KBM-7 (cell line): ENCODE measurements around the gene MGST2.
A peak's percentile ranks its signal among the peaks of the same experiment; 100 is the strongest.

ENCODE experiments used
- DNase-seq: peaks from one replicate; pipeline ENCODE4 v3.0.0-alpha.2; 2015
- in situ Hi-C: fragments of 300-500 bp; cut with MboI; formaldehyde crosslinking; loops from 2 replicates; pipeline ENCODE4 v1.14.3; 2020; ENCODE audit warnings: low sequenced_read_pairs, low pct_unique_long_range_greater_than_20kb, mixed read lengths

The MGST2 gene

DNA sequence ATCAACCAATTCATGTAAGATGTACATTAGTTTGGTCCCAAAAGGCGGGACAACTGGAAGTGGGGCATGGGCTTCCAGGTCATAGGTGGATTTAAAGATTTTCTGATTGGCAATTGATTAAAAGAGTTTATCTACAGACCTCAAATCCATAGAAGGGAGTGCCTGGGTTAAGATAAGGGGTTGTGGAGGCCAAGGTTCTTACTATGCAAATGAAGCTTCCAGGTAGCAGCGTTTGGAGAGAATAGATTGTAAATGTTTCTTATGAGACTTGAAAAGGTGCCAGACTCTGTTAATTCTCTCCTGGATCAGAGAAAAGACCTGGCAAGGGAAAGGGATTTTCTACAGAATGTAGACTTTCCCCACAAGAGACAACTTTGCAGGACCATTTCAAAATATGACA lies 2.4 kb downstream of the MGST2 start:
- in situ Hi-C loops, result no loop called here
- no peak for DNase-seq

DNA sequence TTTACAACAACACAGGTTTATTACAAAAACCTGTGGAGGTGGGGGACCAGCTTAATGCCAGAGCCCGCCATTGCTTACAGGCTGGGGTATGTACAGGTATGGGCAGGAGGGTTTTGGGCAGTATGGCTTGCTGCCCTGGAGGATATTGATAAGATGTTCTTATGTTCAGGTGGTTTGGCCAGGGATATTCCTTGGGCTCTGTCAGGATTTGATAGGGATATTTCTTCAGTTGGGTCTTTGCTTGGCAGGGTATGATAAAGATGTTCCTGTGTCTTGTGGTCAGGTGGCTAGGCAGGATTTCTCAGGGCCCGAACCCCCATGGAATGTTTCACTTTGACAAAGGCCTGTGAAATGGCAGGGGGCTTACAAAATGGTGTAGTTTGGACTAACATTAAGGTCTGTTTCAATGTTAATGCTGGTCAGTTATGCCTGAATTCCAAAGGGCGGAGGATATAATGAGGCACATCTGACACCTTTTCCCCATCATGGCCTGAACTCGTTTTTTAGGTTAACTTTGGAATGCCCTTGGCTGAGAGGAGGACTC lies 3.1 kb downstream of the MGST2 start:
- DNase-seq, result no peak
- in situ Hi-C loops, result no loop called here

DNA sequence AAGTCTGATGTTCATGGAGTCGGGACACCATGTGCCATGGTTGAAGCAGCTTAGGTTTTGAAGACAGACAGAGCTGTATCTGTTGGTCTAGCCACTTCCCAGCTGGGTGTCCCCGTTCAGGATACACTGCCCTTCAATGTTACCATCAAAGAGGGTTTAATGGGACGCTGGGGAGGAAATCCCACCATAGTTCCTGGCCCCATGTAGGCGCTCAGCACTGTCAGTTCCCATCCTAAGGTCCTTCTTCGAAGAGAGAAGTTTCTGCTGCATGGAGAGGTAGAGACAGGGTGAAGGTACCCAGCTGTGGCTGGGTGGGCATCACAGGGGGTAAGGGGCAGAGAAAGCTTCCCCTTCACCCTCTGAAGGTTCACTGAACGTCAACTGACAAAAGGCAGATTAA lies 3.7 kb downstream of the MGST2 start:
- DNase-seq, result no peak
- in situ Hi-C loops, result no loop called here

DNA sequence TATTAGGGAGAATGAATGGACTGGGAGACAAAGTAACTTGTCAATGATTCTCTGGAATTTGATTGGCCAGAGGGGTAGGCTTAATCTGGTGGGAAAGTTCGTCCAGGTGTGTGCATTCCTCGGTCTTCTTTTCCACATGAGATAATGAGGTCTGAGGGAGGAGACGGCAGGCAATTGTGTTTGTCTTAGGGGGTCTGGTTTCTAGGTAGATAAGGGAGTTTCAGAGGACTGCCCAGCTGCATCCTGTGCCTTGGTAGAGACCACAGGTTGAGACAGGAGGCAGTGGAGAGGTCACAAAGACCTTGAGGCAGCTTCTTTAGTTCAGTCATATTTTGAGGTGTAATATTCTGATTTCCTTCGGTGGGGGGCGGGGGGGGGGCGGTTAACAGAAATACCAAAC lies 4.3 kb downstream of the MGST2 start:
- in situ Hi-C loops, result no loop called here
- no peak for DNase-seq

DNA sequence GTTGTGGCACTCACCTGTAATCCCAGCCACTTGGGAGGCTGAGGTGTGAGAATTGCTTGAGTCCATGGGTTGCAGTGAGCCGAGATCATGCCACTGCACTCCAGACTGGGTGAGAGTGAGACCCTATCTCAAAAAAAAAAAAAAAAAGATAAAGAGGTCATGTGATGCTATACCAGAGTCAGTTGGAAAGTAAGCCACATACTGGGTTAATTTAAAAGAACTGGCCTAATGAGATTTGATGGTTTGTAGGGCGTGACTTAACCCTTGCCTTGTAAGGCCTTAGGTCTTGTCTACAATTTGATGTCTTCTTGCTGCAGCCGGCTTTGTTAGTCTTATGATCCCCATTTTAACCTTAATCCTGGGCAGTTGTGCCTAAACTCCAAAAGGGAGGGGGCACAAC lies 5.2 kb downstream of the MGST2 start:
- in situ Hi-C loops, result no loop called here
- no peak for DNase-seq

DNA sequence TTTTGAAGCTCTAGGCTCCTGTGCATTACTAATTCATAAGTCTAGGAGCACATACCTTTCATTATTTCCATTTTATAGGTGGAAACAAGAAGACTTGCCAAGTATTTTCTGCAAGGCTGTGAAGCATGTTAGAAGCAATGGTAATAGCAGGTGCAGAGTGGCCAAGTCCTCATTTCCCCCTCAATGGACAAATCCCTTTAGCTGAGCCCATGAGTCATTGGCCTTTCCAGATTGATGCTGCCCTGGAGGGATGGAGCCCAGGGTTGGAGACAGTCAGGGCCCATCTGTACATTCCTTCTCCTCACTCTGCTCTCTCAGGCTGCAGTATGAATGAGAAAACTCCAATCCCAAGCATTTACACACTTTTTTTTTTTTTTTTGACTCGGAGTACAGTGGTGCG lies 6.6 kb downstream of the MGST2 start:
- no peak for DNase-seq
- in situ Hi-C loops, result no loop called here

DNA sequence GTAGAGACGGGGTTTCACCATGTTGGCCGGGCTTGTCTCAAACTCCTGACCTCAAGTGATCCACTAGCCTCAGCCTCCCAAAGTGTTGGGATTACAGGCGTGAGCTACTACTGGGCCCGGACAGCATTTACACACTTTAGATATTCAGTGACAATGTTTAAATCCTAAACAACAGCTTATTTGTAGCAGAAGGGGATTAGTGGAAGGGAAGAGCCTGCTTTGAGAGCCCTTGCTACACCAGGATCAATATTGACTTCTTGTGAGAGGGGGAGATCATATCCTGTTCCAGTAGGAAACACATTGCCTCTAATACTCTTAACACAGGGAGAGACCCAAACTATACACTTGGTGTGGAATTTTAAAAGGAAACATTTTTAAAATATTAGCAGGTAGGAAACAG lies 7.1 kb downstream of the MGST2 start:
- DNase-seq, result no peak
- in situ Hi-C loops, result no loop called here

DNA sequence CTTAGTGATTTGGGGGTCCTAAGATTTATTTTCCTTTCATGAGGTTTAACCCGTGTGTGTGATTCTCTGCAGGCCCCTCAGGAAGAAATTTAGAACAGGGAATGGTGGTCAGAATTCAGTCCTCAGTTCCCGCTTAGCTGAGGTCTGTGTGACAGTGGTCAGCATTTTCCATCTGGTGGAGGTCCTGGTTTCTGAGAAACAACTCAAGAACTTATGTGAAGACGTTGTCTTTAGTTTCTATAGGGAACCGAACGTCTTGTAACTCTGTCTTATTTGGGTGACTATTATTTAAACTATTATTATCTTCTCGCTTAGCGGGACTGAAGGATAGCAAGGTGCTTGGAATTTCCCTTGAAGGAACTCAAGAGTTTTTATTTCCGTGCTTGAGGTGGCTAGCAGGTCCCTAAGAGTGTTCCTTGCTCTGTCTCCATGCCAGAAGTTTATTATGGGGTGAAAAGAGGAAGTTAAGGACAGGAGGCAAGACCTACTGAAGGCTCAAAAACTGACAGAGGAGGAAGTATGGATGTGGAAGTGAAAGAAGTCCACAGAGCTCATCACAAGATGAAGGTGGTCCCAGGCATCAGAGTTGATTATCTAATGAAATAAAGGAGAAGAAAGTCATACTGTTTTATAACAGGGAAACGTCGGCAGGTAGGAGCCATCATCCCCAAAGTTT lies 9.4 kb downstream of the MGST2 start:
- DNase-seq, result peak; percentile 88
- in situ Hi-C loops, result no loop called here

DNA sequence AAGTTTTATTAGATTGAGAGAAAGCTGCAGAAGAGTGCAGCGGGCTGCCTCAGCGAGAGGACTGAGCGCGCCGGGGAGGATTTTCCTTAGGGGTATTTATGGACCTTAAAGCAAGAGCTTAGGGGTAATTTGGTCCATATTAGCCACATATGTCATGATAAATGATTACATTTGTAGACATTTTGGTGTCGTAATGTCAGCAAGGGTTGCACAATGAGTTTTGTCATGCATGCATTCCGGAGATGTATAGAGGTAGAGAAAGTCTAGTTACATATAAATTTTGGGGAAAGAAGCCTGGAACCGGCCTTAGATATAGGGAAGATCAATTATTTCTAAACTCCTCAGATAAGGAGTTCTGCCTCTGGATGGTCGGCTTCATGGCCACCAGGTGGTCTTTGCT lies 10.0 kb downstream of the MGST2 start:
- in situ Hi-C loops, result no loop called here
- no peak for DNase-seq

DNA sequence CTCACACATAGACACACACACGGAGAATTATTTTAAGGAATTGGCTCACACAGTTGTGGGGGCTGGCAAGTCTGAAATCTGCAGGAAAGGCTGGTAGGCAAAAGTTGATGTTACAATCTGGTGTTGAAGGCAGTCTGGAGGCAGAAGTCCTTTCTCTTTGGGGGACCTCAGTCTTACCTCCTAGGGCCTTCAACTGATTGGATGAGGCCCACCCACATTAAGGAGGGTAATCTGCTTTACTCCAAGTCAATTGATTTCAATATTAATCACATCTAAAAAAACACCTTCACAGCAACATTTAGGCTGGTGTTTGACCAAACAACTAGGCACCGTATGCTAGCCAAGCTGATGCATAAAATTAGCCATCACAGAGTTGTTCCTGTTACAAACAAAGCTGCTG lies 10.7 kb downstream of the MGST2 start:
- DNase-seq, result no peak
- in situ Hi-C loops, result no loop called here

DNA sequence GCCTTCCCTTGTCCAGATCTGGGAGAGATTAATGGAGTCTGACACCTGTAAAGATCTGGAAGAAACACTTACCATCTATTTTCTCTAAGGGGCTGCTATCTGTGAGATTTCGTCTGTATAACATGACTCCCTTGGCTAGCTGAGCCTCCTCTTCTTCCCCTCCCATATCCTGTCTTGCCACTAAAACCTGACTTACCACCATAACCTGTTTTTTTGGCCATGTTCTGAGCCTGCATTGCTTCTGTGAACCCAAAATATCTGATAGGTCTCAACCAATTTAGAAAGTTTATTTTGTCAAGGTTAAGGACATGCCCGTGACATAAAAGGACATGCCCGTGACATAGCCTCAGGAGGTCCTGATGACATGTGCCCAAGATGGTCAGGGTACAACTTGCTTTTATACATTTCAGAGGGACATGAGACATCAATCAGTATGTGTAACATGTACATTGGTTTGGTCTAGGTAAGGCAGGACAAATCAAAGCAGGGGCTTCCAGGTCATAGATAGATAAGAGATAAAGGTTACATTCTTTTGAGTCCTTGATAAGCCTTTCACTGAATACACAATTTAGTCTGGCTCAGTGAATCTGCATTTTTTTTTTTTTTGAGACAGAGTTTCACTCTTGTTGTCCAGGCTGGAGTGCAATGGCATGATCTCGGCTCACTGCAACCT lies 11.4 kb downstream of the MGST2 start:
- DNase-seq, result no peak
- in situ Hi-C loops, result no loop called here

DNA sequence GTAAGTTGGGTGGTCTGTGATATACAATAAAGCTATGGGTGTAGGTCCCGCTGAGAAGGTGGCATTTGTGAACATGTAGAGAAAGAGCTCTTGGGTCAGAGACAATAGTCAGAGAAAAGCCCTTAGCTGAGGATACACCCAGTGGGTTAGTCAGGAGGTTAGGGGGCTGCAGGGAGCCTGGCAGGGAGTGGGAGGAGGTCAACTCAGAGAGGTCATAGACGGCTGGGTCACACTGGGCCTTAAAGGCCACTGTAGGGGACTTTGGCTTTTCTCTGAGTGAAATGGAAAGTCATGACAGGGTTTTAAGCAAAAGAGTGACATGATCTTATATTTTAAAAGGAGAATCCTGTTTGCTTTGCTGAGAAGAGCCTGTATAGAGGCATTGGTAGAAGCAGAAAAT lies 16.7 kb downstream of the MGST2 start:
- no peak for DNase-seq
- in situ Hi-C loops, result no loop called here

DNA sequence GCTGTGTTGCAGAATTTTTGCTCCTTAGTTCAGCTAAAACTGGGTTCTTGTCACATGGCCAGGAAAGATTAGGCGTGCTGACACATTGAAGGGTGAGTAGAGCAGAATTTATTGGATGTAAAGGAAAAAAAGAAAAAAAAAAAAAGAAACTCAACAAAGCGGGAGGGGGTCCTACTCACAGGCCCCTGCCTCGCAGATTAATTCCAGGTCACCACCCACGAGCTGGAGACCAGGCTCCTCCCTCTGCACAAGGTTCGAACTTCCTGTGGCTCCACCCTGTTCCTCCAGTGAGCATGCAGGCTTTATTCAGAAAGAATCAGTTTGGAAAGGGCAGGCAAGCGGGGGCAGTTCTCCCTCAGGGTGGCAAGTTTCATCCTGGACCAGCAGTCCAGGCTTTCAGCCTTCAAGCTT lies 17.1 kb downstream of the MGST2 start:
- no peak for DNase-seq
- in situ Hi-C loops, result no loop called here

DNA sequence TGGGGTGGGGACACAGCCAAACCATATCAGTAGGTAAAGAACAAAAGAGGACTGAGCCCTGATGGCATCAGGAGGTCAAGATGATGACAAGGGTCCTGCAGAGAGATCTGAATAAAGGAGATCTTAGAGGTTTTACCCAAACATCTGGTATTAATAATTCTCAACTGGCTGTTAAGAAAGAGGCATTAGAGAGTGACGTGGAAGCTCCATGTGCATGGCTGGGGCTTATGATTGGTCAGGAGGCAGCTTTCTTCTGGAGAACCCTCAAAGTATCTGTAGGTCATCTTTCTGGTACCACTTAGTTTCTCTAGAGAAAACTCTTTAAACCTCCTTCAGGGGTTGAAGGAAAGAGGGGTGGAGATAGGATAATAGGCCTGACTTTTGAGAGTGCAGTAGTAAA lies 18.7 kb downstream of the MGST2 start:
- in situ Hi-C loops, result no loop called here
- no peak for DNase-seq

DNA sequence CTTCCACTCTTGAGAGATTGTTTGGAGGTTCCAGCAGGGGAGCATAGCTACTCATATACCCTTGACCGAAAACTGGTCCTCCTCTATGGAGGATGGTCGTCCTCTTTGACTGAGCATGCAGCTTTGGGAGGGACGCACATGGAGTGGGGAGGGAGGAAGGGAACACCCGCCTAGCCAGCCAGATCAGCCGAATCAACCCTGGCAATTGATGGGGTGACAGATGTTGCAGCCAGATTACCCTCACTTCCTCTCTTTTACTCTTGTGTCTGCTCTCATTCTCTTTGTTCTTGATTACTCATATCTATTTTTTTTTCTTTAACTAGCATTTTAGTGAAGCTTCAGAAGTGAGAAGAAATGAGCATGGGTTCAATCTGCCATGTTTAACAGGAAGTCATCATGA lies 19.6 kb downstream of the MGST2 start:
- in situ Hi-C loops, result no loop called here
- DNase-seq, result peak; percentile 82

DNA sequence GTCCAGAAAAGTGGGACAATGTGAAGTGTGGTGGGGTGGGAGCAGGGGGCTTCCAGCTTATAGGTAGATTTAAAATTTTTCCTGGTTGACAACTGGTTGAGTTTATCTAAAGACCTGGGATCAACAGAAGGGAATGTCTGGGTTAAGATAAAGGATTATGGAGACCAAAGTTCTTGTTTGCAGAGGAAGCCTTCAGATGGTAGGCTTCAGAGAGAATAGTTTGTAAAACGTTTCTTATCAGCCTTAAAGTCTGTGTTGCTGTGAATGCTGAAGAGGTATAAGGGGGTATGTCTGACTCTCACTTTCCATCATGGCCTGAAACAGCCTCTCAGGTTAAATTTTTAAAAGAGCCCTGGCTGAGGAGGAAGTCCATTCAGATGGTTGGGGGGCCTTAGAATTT lies 20.5 kb downstream of the MGST2 start:
- DNase-seq, result no peak
- in situ Hi-C loops, result no loop called here

DNA sequence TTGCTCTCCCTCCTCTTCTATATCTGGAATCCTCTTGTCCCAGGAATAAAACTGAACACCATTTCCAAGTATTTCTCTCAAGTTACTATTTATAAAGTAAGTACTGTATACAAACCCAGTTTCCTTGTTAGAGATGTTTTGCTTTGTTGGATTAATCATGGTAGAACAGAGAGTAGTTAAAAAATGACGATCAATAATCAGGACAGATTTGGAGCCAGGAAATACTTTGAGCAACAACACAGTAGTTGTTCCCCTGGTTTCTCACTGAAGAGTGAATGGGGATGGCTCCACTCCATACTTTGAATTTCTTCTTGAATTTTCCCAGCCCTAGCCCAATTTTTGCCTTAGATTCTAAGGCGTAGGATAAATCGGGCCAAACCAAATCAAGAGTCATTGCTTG lies 21.4 kb downstream of the MGST2 start:
- in situ Hi-C loops, result no loop called here
- DNase-seq, result no peak

DNA sequence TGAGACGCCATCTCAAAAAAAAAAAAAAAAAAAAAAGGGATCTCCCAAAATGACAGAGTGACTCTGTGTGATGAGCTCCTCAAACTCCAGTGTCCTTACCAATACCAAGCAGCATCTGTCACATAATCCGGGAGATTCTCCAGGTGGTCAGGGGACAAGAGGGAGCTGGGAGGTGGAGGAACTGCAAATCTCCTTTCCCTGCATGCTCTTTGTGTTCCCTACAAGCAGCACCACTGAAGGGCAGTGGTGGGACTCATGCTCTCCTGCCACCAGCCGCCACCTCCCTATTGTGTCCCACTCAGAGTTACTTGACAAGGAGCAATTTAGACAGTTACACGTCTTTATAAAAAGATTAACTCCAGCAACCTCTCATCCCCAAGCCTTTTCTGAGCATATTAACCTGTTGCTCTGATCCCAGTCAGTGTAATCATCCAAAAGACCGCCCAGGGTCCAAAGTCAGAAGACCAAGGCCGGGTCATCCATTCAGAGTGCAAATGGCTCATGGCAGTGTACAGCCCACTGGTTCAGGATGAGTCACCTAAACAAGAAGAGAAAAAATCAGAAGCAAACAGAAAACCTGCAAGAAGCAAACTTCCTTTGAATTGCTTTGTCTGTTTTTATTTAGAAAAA lies 23.6 kb downstream of the MGST2 start:
- in situ Hi-C loops, result no loop called here

DNA sequence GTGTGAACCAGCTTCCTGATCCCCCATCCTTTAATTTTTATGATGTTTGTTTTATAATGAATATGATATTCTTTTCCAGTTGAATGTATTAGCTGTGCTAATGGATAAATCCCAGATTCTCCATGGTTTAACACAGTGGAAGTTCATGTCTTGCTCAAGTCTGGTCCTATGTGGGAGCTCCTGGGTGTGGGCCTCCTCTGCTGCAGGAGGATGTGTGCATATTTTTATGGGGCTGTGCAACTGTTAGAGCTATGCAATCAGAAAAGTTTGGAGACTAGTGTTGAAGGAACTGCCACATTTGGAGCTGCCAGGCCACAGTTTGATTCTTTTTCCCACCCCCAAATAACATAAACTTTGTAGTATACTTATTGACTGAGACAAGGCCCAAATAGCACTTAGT lies 24.8 kb downstream of the MGST2 start:
- in situ Hi-C loops, result no loop called here
- no peak for DNase-seq

More for the DNA sequence above, 23.6 kb downstream of the MGST2 start:
- DNase-seq, result no peak

DNA sequence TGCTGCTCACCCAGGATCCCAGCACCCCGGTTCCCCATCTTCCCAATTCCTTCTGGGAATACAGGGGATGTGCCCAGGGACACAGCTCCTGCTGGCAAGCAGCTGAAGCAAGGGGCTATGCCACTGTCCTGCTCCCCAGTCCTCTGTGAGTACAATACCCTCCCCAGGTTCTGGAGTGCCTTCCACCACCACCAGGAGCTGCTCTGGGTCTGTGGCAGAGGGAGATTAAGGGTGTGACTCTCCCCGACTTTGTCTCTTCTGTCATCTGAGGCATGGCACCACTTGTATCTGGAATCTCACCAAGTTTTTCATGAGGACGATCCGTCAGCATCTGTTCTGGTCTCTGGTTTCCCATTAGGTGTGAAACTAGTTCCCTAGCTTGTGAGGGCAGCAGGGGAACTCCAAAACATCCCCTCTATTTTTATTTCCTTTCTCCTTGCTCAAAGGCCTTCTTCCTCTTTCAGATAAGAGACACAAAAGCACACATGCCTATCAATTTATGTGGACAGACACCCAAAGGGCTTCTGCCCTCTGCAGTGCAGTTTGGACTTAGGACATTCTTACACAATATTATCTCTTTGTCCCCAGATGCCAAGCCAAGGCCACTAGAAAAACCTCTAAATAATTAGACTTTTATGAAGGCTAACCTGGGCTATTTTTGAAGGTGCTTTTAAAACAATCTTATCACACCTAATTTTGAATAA lies 26.8 kb downstream of the MGST2 start:
- DNase-seq, result peak; percentile 48
- in situ Hi-C loops, result no loop called here
